Upper lobe of left lung (tissue), 4 donors: ENCODE data around the gene RBM33.

Experiments used
- CTCF ChIP-seq, 6 experiments: fragments of 450-650 bp in 4 of 6; fragments of 200-600 bp in 2 of 6; sonication (generic) in 2 of 6; IDR thresholded peaks; one replicate each; pipeline ENCODE4 v1.5.1; 2016 to 2019; ENCODE audit warnings: antibody characterized with exemption in 6 of 6
- POLR2A ChIP-seq, 4 donors: fragments of 450-650 bp; IDR thresholded peaks; one replicate each; pipeline ENCODE4 v1.5.1; 2016 to 2017; ENCODE audit warnings: antibody characterized with exemption in 4 of 4, mild to moderate bottlenecking in 2 of 4

GRCh38 chr7:155804897-155805825 lies 160.7 kb downstream of the RBM33 start:
- TF ChIP-seq CTCF (IDR thresholded peaks at IDR 0.05), result peak in 4 of 6 experiments; percentile 23 to 61 (median 26)
- peak in 2 of 4 donors; percentile 6 to 26 for TF ChIP-seq POLR2A (IDR thresholded peaks at IDR 0.05)
